IPS-18c (cell line): ENCODE measurements around the gene DDX1.

Source experiments
- H3K4me3 ChIP-seq: 2 replicates; pipeline ENCODE4 v1.7.0; 2013; ENCODE audit warnings: low read depth, mild to moderate bottlenecking, low read length, moderate library complexity; ENCODE audit not compliant: insufficient read depth
- H3K9me3 ChIP-seq: one replicate; pipeline ENCODE4 v1.6.1; 2013; ENCODE audit warnings: mild to moderate bottlenecking, low read length, moderate library complexity; ENCODE audit not compliant: control insufficient read depth, insufficient read depth

DDX1 gene

GRCh38 chr2:15645300-15645699 is 53.6 kb downstream of the DDX1 start:
- H3K4me3 ChIP-seq: no peak overlapping the region
- no peaks in the 10 kb centered on the region for H3K9me3 ChIP-seq

GRCh38 chr2:15645720-15646385 is 54.2 kb downstream of the DDX1 start:
- no peak overlapping the region for H3K4me3 ChIP-seq

GRCh38 chr2:15646661-15647060 is 55.0 kb downstream of the DDX1 start:
- Histone ChIP-seq H3K4me3 (no peak overlapping the region), H3K9me3 (no peaks in the 10 kb centered on the region)

More at GRCh38 chr2:15645720-15646385, 54.2 kb downstream of the DDX1 start:
- no peaks in the 10 kb centered on the region for H3K9me3 ChIP-seq

GRCh38 chr2:15647622-15648590 is 56.2 kb downstream of the DDX1 start:
- Histone ChIP-seq H3K9me3 (no peaks in the 10 kb centered on the region), H3K4me3 (no peak overlapping the region)

GRCh38 chr2:15648593-15649525 is 57.2 kb downstream of the DDX1 start:
- Histone ChIP-seq H3K9me3 (no peaks in the 10 kb centered on the region), H3K4me3 (no peak overlapping the region)

- Histone ChIP-seq H3K9me3 (no peaks in the 10 kb centered on the region), H3K4me3 (no peak overlapping the region)
Measured at GRCh38 chr2:15649561-15650255, 58.0 kb downstream of the DDX1 start.

- no peaks in the 10 kb centered on the region for H3K9me3 ChIP-seq
- H3K4me3 ChIP-seq: no peak overlapping the region
Measured at GRCh38 chr2:15650616-15651366, 59.1 kb downstream of the DDX1 start.

GRCh38 chr2:15651367-15651727 is 59.7 kb downstream of the DDX1 start:
- no peaks in the 10 kb centered on the region for H3K9me3 ChIP-seq
- H3K4me3 ChIP-seq: no peak overlapping the region

- Histone ChIP-seq H3K9me3 (no peaks in the 10 kb centered on the region), H3K4me3 (no peak overlapping the region)
Measured at GRCh38 chr2:15652252-15652651, 60.6 kb downstream of the DDX1 start.

- no peak overlapping the region for H3K4me3 ChIP-seq
- H3K9me3 ChIP-seq: no peaks in the 10 kb centered on the region
Measured at GRCh38 chr2:15652801-15653200, 61.1 kb downstream of the DDX1 start.

- Histone ChIP-seq H3K4me3 (no peak overlapping the region), H3K9me3 (no peaks in the 10 kb centered on the region)
Measured at GRCh38 chr2:15653806-15654726, 62.4 kb downstream of the DDX1 start.

GRCh38 chr2:15654727-15655073 is 63.0 kb downstream of the DDX1 start:
- Histone ChIP-seq H3K4me3 (no peak overlapping the region), H3K9me3 (no peaks in the 10 kb centered on the region)

GRCh38 chr2:15655123-15655887 is 63.6 kb downstream of the DDX1 start:
- H3K9me3 ChIP-seq: no peaks in the 10 kb centered on the region
- H3K4me3 ChIP-seq: no peak overlapping the region

GRCh38 chr2:15656090-15656489 is 64.4 kb downstream of the DDX1 start:
- H3K4me3 ChIP-seq: no peak overlapping the region
- no peaks in the 10 kb centered on the region for H3K9me3 ChIP-seq

- Histone ChIP-seq H3K4me3 (no peak overlapping the region), H3K9me3 (no peaks in the 10 kb centered on the region)
Measured at GRCh38 chr2:15657759-15658158, 66.1 kb downstream of the DDX1 start.
